Pancreas (tissue), 10 donors: Measurements from ENCODE around the gene GPR22. TPM values are rescaled to one million over a fixed set of nuclear protein-coding genes. Genes with fewer than 3 reads are reported as not detected.

Source experiments
- ATAC-seq, 4 donors: fragments of 200-7000 bp; cut with Tn5 transposase; one replicate each; pipeline versions ENCODE4 v1.8.0 to v1.9.1; 2020; ENCODE audit warnings: mild to moderate bottlenecking in 4 of 4, moderate library complexity in 4 of 4
- DNase-seq, 6 donors: peaks; one replicate each; pipeline ENCODE4 v3.0.0-alpha.2; 2020
- FAIRE-seq: peaks from 2 replicates; lab custom pipeline; 2012; peaks lifted over from hg19 to GRCh38; lab: Jason Lieb, UNC
- H3K27ac ChIP-seq, 4 donors: fragments of 200-600 bp; sonication (generic); 1 replicate in 3 of 4; 2 replicates in 1 of 4; pipeline versions ENCODE4 v1.5.0 to v1.8.0; 2020
- H3K27me3 ChIP-seq, 4 donors: fragments of 200-600 bp; one replicate each; pipeline ENCODE4 v1.8.0; 2021
- H3K36me3 ChIP-seq, 3 donors: fragments of 200-600 bp; sonication (generic) in 1 of 3; one replicate each; pipeline versions ENCODE4 v1.5.0 to v1.8.0; 2020 to 2021
- H3K4me1 ChIP-seq, 3 donors: fragments of 200-600 bp; one replicate each; pipeline ENCODE4 v1.8.0; 2021
- H3K4me3 ChIP-seq, 4 donors: fragments of 200-600 bp; sonication (generic) in 2 of 4; one replicate each; pipeline versions ENCODE4 v1.5.0 to v1.8.0; 2020 to 2021
- H3K9me3 ChIP-seq, 4 donors: fragments of 200-600 bp; one replicate each; pipeline ENCODE4 v1.8.0; 2021
- WGBS, 2 donors: extraction: QIAGEN DNeasy Blood & Tissue Kit; methylation state at CpG; one replicate each; pipeline ENCODE4 v1.1.7; 2013; 5-methylcytosine and 5-hydroxymethylcytosine counted together
- intact Hi-C, 3 donors: fragments of 100-400 bp; cut with DNase I; formaldehyde crosslinking; loops; one replicate each; pipeline versions ENCODE4 v1.11.1 to v1.14.2; 2022
- polyA plus RNA-seq, 2 donors: library from polyadenylated mRNA; stranded (reverse); fragments of 200-250 nt; gene quantifications; one replicate each; pipeline ENCODE4 v1.2.3, GENCODE V29; 2013
- total RNA-seq, 6 donors: library from RNA; stranded (reverse); fragmentation: NEBNext Ultra II Directional in 4 of 6; extraction: Animal tissue kit (Norgen Biotek cat#: 25700) in 4 of 6; gene quantifications; one replicate each; pipeline versions ENCODE4 v1.2.1 to v1.2.4, GENCODE V29; 2021 to 2023
- TF ChIP-seq, protein P1 (sequence below), 4 donors: fragments of 200-600 bp; sonication (generic) in 3 of 4; IDR thresholded peaks; one replicate each; pipeline versions ENCODE4 v1.5.0 to v1.8.0; 2021; ENCODE audit warnings: antibody characterized with exemption in 4 of 4
- donor health status: healthy with polysubstance abuse.
- donor health status: DM: no; HTN: no; CAD: no; lungs with moderate emphysema.
- donor health status: DM: no; HTN: no; CAD: no.
- donor health status: control.
- donor health status: control.
- donor health status: Bipolar disorder and iron deficiency.
- donor health status: DM: yes; HTN: yes; CAD: no.
- donor health status: DM: no; HTN: no; CAD: no.
- donor health status: DM: no; HTN: no; CAD: no.
- donor health status: DM: yes; HTN: yes; CAD: no.

The GPR22 gene
- total and polyA plus RNA-seq, 8 donors = 0.12 TPM; not detected in 7

DNA sequence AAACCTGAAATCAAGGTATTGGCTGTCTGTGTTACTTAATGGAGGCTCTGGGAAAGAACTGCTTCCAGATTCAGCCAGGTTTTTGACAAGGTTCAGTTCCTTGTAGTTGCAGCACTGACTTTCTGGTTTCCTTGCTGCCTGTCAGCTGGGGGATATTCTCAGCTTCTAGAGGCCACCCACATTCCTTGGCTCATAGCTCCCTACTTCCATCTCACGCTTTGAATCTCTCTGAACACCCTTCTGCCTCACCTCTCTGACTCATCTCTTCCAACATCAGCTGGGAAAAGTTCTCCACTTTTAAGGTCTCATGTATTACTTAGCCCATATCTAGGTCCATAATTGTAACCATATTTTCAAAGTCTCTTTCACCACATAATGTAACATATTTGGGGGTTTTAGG is 22.9 kb upstream of the GPR22 start:
- Histone ChIP-seq H3K27me3 (no peaks in the 10 kb centered on the region), H3K4me3 (no peak overlapping the region), H3K36me3 (no peaks in the 10 kb centered on the region), H3K4me1 (no peaks in the 10 kb centered on the region), H3K27ac (no peak overlapping the region), H3K9me3 (no peaks in the 10 kb centered on the region)
- 91 to 95% methylated on average over 1 of the region's 1 CpG for WGBS, 2 donors
- FAIRE-seq (no peak), DNase-seq (no peak), ATAC-seq (no peak)
- TF ChIP-seq, protein P1, sequence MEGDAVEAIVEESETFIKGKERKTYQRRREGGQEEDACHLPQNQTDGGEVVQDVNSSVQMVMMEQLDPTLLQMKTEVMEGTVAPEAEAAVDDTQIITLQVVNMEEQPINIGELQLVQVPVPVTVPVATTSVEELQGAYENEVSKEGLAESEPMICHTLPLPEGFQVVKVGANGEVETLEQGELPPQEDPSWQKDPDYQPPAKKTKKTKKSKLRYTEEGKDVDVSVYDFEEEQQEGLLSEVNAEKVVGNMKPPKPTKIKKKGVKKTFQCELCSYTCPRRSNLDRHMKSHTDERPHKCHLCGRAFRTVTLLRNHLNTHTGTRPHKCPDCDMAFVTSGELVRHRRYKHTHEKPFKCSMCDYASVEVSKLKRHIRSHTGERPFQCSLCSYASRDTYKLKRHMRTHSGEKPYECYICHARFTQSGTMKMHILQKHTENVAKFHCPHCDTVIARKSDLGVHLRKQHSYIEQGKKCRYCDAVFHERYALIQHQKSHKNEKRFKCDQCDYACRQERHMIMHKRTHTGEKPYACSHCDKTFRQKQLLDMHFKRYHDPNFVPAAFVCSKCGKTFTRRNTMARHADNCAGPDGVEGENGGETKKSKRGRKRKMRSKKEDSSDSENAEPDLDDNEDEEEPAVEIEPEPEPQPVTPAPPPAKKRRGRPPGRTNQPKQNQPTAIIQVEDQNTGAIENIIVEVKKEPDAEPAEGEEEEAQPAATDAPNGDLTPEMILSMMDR (IDR thresholded peaks at IDR 0.05) = no peak
- intact Hi-C loops = no loop called here

DNA sequence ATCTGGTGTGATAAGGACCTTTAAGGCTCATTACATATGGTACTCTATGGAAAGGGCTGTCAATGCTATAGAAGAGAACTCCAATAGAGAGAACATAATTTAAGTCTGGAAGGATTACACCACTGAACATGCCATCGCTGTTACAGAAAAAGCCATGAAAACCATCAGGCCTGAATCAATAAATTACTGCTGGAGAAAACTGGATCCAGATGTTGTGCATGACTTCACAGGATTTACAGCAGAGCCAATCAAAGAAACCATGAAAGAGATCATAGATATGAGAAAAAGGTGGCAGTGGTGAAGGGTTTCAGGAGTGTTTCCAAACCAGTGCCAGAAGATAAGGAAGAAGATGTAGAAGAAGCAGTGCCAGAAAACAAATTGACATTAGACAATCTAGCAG is 18.9 kb upstream of the GPR22 start:
- no peaks in the 10 kb centered on the region for H3K36me3 ChIP-seq
- intact Hi-C loops = no loop called here
- 96 to 98% methylated on average over 1 of the region's 1 CpG for WGBS, 2 donors
- no peak for ATAC-seq
- H3K4me3 ChIP-seq = no peak overlapping the region
- no peak overlapping the region for H3K27ac ChIP-seq
- no peak for FAIRE-seq
- DNase-seq = no peak
- TF ChIP-seq, protein P1 (IDR thresholded peaks at IDR 0.05) = no peak
- no peaks in the 10 kb centered on the region for H3K9me3 ChIP-seq
- H3K27me3 ChIP-seq = no peaks in the 10 kb centered on the region
- H3K4me1 ChIP-seq = no peaks in the 10 kb centered on the region

DNA sequence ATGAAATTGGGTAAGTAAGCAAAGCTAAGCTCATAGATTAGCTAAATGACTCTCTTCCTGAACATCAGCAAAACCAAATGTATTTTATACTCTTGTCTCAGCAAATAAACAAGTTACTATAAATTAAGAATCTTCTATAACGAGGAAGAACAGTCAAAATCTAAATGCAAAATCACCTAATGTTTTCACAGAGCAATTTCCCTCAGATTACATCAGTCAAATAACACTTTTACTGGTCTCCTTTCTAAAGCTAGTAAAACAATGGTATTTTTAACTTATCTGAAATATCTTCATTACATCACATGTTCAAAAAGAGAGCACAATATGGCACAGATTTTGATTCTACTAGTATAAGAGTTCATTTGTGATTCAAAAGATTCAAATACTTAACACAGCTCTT is 16.5 kb upstream of the GPR22 start:
- WGBS, 2 donors = 95 to 97% methylated on average over 1 of the region's 1 CpG
- Histone ChIP-seq H3K27me3 (no peaks in the 10 kb centered on the region), H3K27ac (no peak overlapping the region), H3K4me3 (no peak overlapping the region), H3K9me3 (no peaks in the 10 kb centered on the region), H3K36me3 (no peaks in the 10 kb centered on the region), H3K4me1 (no peaks in the 10 kb centered on the region)
- intact Hi-C loops = no loop called here
- FAIRE-seq (no peak), DNase-seq (no peak), ATAC-seq (no peak)
- TF ChIP-seq, protein P1 (IDR thresholded peaks at IDR 0.05) = no peak

DNA sequence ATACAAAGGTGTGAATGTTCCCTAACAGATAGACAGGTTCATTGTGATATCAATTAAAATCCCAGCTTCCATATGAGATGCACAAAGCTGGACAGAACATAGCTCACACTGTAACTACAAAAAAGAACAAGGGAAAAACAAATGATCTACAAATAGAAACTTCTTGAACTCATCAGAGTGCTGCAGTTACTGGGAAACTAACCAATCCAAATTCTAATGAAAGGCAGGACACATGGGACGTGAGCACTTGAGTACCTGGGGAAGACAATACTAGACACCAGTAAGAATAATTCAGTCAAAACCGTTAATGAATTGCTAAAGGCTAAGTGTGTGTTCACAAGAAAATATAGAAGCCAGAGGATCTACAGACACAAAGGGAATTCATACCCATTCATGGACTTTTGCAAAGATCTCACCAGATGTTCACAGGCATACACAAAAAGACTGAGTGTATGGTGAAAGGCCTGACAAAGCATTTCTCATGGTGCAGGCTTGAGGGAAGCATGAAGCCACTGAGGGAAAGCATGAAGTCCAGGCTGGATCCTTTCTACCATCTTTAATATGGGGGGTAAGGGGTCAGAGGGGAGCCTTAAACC is 7.8 kb upstream of the GPR22 start:
- no peak overlapping the region for H3K4me3 ChIP-seq
- no peaks in the 10 kb centered on the region for H3K36me3 ChIP-seq
- DNase-seq (no peak), ATAC-seq (no peak), FAIRE-seq (no peak)
- intact Hi-C loops = loop anchor here in 1 of 3 donors (5.0 to 10.0 kb wide), 2 partner anchors 265 to 413 kb away; no protein-coding TSS in a partner anchor
- H3K9me3 ChIP-seq = no peaks in the 10 kb centered on the region
- 76 to 86% methylated on average over 2 of the region's 2 CpGs for WGBS, 2 donors
- H3K4me1 ChIP-seq = no peaks in the 10 kb centered on the region
- no peaks in the 10 kb centered on the region for H3K27me3 ChIP-seq
- no peak overlapping the region for H3K27ac ChIP-seq
- TF ChIP-seq, protein P1 (IDR thresholded peaks at IDR 0.05) = no peak
